NCI-H774 (cell line): ENCODE data around the gene PPM1N.
A peak's percentile ranks its signal among the peaks of the same experiment; 100 is the strongest.

Source experiments
- DNase-seq: peaks from one replicate; lab custom pipeline; 2025; lab: John Stamatoyannopoulos, UW

Gene PPM1N

DNA sequence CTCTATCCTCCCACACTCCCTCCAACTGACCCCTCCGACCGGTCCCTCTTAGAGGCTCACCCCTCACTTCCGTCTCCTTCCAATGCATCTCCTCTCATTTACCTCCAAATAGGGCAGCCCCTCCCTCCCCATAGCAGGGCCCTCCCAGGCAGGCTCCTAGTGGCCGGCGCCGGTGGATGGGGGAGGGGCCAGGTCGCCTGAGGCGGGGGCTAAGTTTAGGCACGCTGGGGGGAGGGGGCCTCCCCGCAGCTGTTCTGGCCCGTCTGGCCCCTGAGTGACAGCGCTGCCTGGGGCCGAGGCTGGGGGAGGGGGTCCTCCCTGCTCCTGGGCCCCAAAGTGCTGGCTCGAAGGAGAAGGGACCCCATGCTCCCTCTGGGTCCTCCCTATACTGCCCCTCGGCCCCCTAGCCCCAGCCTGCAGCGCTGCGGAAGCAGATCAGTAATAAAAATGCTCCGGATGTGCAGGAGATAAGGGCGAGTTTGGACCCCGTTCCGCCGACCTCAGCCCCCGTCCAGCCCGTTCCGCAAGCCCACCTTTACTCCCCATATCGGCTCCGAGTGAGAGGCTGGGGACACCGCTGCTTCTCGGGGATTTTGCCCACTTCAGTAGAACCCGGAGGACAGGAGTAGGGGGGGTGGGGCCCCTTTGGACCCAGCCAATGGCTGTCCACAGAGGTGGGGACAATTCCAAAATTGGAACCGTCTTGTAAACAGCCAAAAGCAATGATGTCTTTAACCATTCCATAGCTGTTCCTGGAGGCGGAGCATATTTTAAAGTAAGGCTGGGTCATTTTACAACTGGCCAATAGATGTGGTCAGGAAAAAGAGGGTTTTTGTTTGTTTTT lies 5.4 kb upstream of the PPM1N start:
- no peak for DNase-seq

DNA sequence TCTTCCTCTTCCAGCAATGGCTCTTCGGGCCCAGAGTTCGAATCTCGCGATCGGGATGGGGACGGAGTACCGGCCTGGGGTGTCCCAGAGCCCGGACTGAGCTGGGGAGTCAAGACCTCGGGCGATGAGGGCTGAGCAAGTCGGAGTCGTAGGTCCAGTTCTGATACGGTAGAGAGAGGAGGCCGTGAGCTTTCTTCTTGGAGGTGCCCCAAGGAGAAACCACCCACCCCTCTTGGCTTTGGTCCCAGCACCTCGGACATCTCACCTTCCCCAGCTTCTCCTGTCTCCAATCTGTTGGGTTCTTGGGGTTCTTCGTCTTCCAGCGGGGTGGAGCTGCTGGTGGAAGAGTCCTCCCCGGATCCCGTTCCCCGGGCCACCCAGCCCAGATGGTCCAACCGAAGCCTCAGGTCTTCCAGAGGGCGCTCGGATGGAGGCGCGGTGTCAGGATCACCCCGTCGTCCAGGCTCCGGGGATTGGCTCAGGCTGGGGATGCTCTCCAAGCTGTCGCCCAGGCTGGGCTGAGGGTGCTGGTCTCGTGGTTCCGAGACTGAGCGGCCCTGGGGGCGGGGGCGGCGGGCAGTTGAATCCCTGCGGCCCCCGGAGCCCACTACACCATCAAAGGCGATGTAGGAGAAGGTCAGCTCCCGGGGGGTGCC lies 3.9 kb upstream of the PPM1N start:
- no peak for DNase-seq

DNA sequence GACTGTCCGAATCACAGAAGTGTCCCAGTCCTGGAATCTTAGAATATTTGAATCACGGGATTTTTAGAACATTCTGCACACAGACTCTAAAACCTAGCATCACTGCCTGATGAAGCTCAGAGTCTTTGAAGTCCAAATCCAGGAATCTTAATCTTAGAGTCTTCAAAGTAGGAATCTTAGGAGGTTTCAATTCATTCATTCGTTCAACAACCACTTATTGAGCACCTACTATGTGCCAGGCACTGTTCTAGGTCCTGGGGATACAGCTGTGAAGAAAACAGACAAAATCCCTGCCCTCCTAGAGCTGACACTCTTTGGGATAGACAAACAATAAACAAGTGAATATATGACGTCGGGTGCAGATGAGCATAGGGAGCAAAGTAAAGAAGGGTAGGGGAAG lies 3.1 kb upstream of the PPM1N start:
- DNase-seq, result no peak

DNA sequence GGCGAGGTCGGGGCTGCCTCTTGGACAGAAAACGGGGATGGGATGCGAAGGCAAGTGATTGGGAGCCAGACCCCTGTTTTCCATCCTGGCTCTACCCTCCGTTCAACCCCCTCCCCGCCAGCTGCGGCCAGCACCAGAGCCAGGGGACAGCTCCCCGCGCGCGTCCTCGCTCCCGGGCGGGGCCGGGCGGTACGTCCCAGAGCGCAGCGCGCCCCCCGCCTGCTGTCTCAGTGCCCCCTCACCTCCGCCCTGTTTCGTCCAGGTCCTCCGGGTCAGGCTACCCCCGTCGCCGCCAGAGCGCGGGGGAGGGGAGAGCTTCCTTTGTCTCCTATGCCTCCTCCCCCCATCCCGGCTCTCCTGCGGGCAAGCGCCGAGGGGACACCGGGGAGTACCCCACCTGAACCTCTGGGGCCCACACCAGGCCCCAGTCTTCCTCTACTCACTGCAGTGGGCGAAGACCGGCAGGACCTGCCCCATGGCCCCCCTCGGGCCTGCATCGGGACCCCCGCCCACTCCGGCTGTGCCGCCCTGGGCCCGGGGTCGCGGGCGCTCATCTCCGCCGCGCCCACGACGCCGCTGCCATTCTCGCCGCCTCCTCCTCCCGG lies 1.8 kb upstream of the PPM1N start:
- DNase-seq, result no peak

DNA sequence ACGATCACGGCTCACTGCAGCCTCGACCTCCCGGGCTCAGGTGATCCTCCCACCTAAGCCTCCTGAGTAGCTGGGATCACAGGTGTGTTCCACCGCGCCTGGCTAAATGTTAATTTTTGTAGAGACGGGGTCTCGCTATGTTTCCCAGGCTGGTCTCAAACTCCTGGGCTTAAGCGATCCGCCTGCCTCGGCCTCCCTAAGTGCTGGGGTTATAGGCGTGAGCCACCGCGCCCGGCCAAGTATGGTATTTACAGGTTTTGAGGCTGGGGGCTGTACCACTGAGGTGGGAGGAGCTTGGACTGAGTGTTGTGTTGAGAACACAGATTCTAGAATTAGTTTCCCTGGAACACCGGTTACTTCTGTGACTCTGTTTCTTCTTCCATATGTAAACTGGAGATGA lies 452 bp upstream of the PPM1N start:
- no peak for DNase-seq

DNA sequence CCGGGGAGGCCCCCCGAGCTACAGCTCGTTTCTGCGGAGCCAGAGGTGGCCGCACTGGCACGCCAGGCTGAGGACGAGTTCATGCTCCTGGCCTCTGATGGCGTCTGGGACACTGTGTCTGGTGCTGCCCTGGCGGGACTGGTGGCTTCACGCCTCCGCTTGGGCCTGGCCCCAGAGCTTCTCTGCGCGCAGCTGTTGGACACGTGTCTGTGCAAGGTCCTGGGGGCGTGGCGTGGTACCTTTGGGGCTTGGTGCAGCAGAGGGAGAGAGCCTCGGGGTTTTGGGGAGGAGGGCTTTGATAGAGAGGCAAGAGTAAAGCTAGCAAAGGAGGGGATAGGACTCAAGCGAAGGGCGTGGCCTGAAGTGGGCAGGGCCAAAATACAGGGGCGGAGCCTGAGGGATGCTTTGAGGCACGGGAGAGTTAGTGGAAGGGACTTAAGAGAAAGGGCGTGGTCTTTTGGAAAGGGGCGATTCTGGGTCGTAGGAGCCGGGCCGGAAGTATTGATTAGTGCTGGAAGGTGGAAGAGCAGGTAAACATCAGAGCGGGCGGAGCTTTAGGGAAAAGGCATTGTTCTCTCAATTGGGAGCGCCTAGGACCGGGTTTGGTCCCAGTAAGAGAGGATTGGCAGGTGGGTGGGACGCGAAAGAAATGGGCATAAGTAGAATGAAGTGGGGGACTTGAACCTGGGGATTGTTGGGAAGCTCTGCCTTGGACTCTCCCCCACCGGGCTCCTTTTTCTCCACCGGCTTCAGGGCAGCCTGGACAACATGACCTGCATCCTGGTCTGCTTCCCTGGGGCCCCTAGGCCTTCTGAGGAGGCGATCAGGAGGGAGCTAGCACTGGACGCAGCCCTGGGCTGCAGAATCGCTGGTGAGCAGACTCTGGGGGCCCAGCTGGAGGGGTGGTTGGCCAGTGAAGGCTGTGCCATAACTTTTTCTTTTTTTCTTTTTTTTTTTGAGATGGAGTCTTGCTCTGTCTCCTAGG lies 1.2 kb downstream of the PPM1N start:
- peak; percentile 24 for DNase-seq

DNA sequence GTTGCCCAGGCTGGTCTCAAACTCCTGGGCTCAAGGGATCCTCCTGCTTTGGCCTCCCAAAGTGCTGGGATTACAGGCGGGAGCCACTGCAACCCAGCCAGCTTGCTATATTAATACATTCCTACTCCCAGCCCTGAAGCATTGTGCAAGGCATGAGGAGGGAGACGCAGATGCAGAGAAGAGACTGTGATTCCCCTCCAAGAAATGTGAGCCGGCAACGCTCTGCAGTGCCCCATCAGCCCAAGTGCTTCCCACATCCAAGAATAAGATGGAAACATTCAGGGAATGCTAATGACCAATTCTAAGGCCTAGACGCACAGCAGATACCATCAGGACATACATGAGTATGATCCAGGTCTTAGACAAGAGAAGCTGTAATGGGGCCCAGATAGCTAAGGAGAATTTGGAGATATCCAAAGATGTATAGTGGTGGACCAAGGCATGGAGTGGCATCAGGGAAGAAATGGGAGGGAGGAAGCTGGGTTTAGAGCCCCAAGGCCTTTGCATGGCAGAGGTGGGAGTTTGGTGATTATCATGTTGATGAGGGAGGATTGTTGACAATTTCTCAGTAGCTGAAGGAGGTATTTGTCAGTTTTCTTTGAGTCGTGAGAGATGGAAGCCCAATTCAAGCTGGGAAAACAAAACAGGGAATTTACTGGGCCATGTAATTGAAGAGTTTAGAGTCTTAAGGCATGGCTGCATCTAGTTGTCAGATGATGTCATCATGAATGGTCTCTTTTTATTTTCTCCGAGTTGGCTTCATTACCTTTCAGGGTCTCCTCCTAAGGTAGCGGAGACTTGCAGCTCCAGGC lies 2.9 kb downstream of the PPM1N start:
- DNase-seq, result no peak

DNA sequence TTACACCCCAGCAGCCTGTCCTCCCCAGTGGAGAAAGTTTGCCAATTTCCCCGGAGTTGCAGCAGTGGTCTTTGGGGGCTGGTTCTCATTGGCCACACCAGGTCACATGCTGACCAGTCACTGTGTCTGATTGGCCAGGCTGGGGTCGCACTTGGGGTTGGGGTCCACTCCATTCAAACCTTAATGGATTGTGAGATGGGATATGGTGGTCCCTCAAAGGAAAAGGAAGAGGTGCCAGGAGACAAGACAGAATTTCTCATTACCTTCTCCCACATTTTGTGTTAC lies 3.4 kb downstream of the PPM1N start:
- no peak for DNase-seq

DNA sequence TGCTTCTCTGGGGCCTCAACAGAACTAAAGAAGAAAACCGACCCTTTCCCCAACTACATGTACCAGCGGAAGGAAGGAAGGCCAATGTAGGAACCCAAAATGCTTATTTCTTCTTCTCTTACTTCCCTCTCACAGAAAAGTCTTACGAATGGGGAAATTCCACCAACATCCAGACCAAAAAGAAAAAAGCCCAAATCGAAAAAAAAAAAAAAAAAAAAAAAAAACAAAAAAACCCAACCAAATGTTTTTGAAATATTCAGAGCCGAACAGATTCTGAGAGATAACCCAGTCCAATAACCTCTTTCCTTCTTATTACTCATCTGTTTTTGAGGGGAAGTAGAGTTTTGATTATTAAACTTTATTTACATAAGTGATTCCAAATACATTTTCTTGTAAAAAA lies 3.9 kb downstream of the PPM1N start:
- DNase-seq, result no peak

DNA sequence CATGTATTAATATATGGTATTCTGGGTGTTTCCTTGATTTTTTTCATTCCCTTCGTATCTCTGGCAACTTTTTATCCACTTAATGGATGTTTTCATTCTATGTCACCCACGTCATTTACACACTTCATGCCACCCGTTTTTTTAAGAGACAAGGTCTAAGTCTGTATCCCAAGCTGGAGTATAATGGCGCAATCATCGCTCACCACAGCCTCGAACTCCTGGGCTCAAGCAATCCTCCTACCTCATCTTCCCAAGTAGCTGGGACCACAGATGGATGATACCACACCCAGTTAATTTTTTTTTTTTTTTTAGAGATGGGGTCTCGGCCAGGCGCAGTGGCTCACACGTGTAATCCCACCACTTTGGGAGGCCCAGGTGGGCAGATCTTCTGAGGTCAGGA lies 5.7 kb downstream of the PPM1N start:
- DNase-seq, result no peak

DNA sequence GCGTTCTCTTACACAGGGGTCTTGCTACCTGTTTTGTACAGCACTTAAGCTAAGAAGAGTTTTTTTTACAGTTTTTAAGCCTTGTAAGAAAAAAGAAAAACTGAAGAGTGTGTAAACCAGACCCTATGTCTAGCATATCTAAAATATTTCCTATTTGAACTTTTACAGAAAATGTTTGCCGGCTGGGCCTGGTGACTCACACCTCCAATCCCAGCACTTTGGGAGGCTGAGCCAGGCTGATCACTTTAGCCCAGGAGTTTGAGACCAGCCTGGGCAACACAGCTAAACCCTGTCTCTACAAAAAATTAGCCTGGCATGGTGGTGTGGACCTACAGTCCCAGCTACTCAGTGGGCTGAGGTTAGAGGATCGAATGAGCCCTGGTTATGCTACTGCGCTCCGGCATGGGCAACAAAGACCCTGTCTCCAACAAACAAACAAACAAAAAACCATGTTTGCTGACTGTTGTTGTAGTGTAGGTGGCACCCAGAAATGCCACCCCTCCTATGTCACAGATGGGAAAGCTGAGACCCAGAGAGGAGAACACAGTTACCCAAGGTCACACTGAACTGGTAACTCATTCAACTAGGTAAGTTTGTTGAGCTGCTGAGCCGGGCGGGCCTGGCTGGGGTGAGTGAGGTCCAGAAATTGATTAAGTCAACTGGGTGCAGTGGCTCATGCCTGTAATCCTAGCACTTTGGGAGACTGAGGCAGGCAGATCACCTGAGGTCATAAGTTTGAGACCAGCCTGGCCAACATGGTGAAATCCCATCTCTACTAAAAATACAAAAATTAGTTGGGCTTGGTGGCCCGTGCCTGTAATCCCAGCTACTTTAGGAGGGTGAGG lies 7.1 kb downstream of the PPM1N start:
- no peak for DNase-seq

DNA sequence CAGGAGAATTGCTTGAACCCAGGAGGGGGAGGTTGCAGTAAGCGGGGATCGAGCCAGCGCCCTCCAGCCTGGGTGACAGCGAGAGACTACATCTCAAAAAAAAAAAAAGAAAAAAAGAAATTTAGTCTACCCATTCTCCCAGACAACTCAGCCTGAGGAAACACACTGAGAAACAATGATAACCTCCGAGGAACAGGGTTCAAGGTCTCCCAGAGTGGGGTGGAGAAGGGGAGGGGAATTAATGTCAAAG lies 7.7 kb downstream of the PPM1N start:
- DNase-seq, result no peak

DNA sequence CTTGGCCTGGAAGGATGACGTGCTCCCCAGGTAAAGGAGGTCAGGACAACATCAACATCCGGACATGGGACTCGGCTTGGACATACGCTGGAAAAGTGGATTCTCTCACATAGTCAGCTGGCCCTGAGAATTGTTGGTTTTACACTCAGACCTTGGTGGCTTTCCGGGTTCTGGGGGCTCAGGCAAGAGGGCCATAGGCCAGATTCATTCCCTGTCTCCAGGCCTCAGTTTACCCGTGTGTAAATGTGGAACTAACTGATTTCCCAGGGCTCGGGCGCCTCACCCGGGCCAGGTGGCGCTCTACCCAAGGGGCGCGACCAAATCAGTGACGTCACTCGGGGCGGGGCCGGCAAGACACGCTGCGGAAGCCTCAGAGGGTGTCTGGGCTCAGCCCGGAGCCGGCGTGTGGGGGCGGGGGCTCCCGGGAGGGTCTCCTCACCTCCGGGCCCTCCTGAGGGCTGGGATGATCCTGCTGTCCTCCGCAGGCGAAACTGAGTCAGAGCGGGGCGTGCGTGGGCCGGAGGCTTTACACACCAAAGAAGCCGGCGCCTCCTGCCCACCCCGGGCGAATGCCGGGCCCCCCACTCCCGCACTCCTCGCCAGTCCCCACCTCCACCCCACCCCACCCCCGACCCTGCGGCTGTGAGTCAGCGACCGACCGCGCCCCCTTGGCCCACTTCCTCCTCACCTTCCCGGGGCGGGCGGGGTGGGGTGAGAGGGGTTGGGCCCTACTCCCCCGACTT lies 8.2 kb downstream of the PPM1N start:
- DNase-seq, result peak; percentile 90

DNA sequence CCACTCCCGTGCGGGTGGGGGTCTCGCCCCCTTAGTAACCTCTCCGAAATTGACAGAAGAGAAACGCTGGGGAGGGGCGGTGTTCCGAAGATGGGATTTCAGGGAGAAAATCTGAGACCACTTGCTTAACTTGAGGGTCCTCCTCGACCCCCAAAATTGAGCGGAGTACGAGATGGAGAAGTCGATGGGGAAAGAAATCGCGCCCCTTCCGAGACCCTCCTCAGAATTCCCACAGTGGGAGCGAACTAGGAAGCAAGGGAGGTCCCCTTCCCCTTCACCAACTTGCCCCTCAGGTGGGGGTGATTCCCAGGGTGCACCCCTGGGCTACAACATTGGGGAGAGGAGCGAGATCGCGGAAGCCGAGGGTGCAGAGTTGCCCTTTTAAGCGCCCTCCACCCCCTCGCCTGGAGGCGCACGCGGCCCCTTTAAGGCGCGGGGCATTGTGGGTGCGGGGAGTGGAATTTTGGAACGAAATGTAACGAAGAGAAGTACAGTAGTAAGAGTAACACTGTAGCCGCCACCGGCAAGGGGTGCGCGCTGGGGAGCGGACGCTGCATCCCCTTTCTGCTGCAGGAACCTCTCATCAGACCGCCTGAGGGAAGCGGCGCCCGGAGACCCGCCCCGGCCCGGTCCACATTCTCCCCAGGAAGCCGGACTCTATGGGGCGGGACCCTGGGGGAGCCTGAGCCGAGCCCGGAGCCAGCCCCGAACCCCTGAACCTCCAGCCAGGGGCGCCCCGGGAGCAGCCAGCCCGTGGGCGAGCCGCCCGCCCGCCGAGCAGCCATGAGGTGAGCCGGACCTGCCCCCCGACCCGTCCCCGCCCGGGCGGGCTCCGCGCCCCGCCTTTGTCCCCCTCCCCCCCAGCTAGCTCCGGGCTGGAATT lies 9.0 kb downstream of the PPM1N start, which contains the start of gene VASP:
Gene VASP (plus strand): TSS at position 491 of the 883 bp plus-strand sequence. CDS start 293 bp downstream, at position 784.
- DNase-seq, result peak; percentile 66

DNA sequence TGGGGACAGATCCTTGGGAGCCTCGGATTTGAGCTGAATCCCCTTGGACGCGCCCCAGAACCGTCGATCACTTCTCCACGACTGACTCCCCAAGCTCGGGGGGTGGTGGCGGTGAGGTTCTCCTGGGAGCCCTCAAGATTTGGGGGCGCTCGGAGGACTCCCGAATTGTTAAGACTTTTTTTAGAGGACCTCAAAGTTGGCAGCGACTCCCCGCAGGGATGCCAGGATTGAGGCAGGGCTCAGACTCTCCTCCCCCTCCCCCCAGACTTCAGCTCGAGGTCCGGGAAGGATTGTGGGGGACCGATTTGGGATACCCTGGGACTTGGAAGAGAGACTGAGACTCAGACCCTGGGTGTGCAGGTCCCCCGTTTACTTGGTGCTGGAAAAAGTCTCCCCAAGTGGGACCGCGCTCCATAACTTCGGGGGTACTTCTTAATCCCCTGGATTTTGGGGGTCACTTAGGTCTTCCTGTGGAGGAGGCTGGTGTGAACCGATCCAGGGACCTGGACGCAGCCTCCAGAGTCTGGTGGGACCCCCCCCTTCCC lies 9.7 kb downstream of the PPM1N start:
- DNase-seq, result no peak

DNA sequence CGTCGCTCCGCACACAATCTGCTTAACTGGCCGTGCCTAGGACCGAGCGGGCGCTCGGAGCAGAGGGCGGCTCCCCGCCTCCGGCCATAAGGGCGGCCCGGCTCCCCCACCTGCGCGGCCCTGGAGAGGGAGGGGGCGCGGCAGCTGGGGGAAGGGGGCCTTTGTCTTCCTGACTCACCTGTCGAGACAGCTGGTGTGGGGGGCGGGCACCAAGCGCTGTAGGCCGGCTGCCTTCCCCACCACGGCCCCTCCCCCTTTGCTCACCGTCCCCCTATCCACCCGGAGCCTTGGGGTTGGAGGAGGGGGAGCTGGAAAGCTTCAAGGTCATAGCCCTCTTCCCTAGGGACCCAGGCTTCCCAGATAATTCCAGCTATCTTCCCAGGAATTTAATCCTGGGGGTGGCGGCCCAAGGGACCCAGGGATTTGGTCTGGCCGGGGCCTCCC lies 10.2 kb downstream of the PPM1N start:
- peak; percentile 34 for DNase-seq

DNA sequence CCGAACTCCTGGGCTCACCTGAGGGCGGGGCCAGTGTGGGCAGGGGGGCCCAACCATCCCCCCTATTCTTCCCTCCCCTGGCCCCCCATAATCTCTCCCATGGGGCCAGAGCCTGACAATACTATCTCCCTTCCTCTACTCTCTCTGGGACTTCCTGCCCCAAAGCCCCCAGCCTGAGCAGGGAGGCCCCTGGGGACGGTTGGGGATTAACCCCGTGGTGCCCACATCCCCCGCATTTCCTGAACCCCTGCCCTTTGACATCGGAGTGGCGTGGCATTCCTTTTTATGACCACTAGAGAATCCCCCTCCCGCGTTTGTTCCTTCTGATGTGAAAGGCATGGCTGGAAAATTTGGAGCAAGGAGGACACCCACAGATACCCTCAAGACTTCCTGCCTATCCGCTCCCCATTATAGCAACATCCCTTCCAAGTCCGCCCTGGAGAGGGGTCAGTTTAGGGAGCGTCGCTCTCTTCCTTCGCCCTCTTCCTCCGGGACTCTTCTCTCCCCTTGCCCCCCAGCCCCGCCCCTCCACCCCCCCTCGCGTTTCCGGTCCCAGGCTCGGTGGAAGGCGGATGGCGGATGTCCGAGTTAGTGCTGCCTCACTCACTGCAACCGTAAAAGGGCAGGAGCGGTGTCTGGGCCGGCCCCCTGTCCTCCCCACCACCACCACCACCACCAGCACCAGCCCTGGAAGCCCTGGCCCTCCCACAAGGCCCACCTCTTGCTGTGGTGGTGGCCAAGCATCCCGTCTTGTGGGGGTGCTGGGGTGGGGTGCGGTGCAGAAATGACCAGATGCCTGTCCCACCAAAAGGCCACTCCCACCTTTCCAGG lies 10.8 kb downstream of the PPM1N start:
- DNase-seq, result peak; percentile 8

DNA sequence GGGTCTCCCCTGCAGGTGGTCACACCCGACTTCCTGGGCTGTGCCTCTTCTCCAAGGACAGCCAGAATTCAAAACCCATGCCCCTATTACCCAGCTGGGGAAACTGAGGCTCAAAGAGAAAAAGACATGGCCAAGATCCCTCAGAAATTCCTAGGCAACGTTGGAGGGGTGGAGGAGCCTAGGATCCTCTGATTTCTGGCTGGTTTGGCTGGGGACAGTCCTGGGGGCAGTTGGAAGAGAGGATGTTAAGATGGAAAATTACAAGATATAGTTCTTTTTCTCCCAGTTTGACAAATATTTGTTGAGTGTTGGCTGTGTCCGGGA lies 11.4 kb downstream of the PPM1N start:
- no peak for DNase-seq
